PC-9 (cell line): ENCODE data around the gene PKHD1.

Source experiments
- EZH2 ChIP-seq: fragments of 200-600 bp; sonication (generic); IDR thresholded peaks from 2 replicates; pipeline ENCODE4 v1.8.0; 2017; ENCODE audit warnings: antibody characterized with exemption, low read depth
- TF ChIP-seq, protein P1 (sequence below): fragments of 200-600 bp; sonication (generic); conservative IDR thresholded peaks from 2 replicates; pipeline ENCODE4 v1.6.1; 2017; ENCODE audit warnings: mixed run types, antibody characterized with exemption, mild to moderate bottlenecking, moderate library complexity

- TF ChIP-seq EZH2 = no peak
- TF ChIP-seq, protein P1, sequence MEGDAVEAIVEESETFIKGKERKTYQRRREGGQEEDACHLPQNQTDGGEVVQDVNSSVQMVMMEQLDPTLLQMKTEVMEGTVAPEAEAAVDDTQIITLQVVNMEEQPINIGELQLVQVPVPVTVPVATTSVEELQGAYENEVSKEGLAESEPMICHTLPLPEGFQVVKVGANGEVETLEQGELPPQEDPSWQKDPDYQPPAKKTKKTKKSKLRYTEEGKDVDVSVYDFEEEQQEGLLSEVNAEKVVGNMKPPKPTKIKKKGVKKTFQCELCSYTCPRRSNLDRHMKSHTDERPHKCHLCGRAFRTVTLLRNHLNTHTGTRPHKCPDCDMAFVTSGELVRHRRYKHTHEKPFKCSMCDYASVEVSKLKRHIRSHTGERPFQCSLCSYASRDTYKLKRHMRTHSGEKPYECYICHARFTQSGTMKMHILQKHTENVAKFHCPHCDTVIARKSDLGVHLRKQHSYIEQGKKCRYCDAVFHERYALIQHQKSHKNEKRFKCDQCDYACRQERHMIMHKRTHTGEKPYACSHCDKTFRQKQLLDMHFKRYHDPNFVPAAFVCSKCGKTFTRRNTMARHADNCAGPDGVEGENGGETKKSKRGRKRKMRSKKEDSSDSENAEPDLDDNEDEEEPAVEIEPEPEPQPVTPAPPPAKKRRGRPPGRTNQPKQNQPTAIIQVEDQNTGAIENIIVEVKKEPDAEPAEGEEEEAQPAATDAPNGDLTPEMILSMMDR = no peak
Observed at GRCh38 chr6:52059821-52060220, 27.6 kb downstream of the PKHD1 start.
